ENCODE measurements around the gene ABLIM2.

Gene ABLIM2

GRCh38 chr4:7943211-7943610 lies 215.4 kb downstream of the ABLIM2 start:
- no peaks in the 10 kb centered on the region for H3K27me3 ChIP-seq (replicated peaks; ENCODE audit: control insufficient read depth, insufficient read depth, low read length)
- H3K4me1 ChIP-seq (ENCODE audit: control insufficient read depth, insufficient read depth, low read length): peaks cover 54% of the 10 kb centered on the region
- H3K4me3 ChIP-seq (ENCODE audit: low read length): no peak overlapping the region
- H3K9ac ChIP-seq (ENCODE audit: low read length): no peak overlapping the region
- no peak for DNase-seq (ENCODE audit: low read depth)
- no peaks in the 10 kb centered on the region for H3K9me3 ChIP-seq (ENCODE audit: control insufficient read depth, low read length)
- no peaks in the 10 kb centered on the region for H3K36me3 ChIP-seq (ENCODE audit: control insufficient read depth, insufficient read depth, low read length, severe bottlenecking)

DNA sequence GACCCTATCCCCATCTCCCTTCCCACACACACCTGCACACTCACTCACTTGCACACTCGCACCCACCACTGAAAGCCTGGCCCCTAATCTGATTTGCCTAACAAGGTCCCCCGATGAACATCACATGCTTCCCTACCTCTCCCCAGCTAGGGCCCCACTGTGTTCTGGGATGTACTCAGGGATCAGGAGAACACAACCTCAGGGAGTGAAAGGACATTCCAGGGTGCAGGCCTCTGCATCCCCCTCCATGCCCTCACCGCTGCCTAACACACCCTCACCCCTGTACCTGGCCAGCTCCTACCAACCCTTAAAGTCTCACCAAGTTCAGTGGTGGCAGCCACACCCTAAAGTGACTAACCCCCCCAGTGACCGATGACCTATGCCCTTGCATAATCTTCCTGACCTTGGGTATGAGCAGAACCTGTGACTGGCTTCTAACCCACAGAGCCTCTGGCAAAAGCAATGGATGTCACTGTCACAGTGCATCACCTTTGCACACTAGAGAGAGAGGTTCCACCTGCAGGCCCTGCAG lies 216.6 kb downstream of the ABLIM2 start:
- H3K9ac ChIP-seq (ENCODE audit: low read length): no peak overlapping the region

DNA sequence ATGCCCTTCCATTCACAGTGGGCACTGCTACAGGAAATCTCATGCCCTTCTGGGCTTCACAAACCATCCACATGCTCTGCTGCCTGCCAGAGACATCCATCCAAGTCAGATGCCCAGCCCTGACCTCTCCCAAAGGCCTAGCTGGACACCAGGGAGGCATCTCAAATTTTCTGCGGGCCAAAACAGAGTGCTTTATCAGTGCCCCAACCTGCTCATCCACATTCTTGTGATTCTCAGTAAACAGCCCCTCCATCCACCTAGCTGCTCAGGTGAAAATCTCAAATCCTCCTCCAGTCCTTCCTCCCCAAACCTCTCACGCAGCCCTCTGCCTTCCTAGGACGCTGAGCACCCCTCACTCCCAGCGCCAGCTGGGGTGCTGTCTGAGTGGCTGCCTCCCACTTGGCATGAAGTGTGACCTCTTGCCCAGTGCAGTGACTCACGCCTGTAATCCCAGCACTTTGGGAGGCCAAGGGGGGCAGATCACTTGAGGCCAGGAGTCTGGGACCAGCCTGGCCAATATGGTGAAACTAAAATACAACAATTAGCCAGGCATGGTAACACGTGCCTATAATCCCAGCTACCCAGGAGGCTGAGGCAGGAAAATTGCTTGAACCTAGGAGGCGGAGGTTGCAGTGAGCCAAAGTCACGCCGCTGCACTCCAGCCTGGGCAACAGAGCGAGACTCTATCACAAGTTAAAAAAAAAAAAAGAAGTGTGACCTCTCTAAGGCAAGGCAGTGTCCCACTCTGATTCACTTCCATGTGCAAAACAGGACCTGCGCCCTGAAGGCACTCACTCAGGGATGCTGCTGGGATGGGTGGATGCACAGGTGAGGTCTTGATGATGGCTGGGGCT lies 217.3 kb downstream of the ABLIM2 start:
- no peaks in the 10 kb centered on the region for H3K27me3 ChIP-seq (replicated peaks; ENCODE audit: control insufficient read depth, insufficient read depth, low read length)
- no peak for DNase-seq (ENCODE audit: low read depth)
- H3K9me3 ChIP-seq (ENCODE audit: control insufficient read depth, low read length): no peaks in the 10 kb centered on the region
- H3K4me1 ChIP-seq (ENCODE audit: control insufficient read depth, insufficient read depth, low read length): peaks cover 65% of the 10 kb centered on the region
- no peak overlapping the region for H3K4me3 ChIP-seq (ENCODE audit: low read length)
- peak overlapping the region; percentile 21 for H3K9ac ChIP-seq (ENCODE audit: low read length)
- no peaks in the 10 kb centered on the region for H3K36me3 ChIP-seq (ENCODE audit: control insufficient read depth, insufficient read depth, low read length, severe bottlenecking)

More for the DNA sequence above, 216.6 kb downstream of the ABLIM2 start:
- Histone ChIP-seq H3K27me3 (replicated peaks; ENCODE audit: control insufficient read depth, insufficient read depth, low read length) (no peaks in the 10 kb centered on the region), H3K9me3 (ENCODE audit: control insufficient read depth, low read length) (no peaks in the 10 kb centered on the region), H3K4me3 (ENCODE audit: low read length) (no peak overlapping the region), H3K36me3 (ENCODE audit: control insufficient read depth, insufficient read depth, low read length, severe bottlenecking) (no peaks in the 10 kb centered on the region), H3K4me1 (ENCODE audit: control insufficient read depth, insufficient read depth, low read length) (peaks cover 60% of the 10 kb centered on the region)
- no peak for DNase-seq (ENCODE audit: low read depth)

DNA sequence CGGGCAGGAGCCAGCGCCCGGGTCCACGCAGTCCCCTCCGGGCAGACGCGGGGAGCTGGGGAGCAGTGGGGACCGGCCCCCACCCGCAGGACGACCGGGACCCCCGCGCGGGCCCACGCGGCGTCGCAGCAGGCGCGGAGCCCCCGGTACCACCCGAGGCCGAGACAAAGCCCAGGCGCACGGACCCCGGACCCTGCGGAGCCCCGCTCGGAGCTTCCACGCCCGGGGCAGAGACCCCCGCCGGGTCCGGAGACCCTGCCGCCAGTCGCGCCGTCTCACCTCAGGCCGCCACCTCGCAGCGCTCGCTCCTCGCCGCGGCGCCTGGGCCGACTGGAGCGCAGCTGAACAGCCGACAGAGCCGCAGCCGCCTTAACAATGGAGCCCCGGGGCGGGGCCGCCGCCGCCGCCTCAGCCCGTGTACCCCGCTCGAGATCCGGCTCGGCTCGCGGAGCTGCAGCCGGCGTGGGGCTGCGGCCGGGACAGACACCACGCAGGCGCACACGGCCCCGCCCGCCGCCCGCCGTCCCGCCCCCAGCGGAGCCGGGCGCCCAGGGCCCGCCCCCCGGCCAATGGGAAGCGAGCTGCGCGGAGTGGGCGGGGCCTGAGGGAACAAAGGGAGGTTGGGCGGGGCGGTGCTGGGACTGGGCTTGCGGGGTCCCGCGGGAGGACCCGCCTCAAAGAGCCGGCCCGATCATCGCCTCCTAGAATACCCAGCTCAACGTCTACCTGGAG lies 219.1 kb downstream of the ABLIM2 start, which contains the start of gene AFAP1:
AFAP1 (minus strand) TSS at position 485 of the 732 bp plus-strand sequence. CDS start 67,783 bp downstream, outside the sequence.
- DNase-seq (ENCODE audit: low read depth): peak; percentile 97
- Histone ChIP-seq H3K9ac (ENCODE audit: low read length) (peak within 1 kb of the TSS; percentile 95), H3K4me3 (ENCODE audit: low read length) (peak within 1 kb of the TSS; percentile 86), H3K9me3 (ENCODE audit: control insufficient read depth, low read length) (no peaks in the 10 kb centered on the region), H3K27me3 (replicated peaks; ENCODE audit: control insufficient read depth, insufficient read depth, low read length) (no peaks in the 10 kb centered on the region), H3K4me1 (ENCODE audit: control insufficient read depth, insufficient read depth, low read length) (peaks cover 59% of the 10 kb centered on the region), H3K36me3 (ENCODE audit: control insufficient read depth, insufficient read depth, low read length, severe bottlenecking) (no peaks in the 10 kb centered on the region)

DNA sequence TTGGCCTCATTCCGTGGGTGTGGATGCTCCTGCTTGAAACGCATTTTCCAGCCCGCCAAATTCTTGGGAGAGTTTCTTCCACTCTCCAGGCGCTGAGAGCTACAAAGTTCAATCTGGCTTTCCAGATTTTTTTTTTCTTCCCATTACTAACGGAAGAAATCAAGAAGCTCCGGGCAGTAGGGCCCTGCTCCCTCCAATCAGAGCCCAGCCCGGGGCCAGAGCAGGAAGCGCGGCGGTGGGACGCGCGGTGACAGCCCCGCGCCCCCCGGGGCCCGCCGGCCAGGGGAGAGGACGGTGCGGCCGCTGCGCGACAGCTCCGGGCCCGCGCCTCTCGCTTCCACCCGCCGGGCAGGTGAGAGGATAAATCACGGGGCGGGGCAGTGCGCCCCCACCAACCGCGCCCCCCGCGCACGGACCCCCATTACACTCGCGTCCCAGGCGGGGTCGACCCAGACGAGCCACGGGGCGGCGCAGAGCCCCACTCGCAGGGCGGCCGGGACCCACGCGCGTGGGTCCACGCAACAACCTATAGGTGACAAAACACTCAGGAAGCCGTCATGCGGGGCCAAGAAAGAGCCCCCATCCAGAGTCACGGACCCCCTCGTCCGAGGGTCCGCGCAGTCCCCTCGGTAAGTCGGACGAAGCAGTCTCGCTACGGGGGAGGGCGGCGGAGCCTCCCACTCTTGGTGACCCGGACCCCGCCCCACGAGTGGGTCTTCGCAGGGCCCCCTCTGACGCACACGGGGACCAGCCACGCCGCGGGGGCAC lies 219.8 kb downstream of the ABLIM2 start:
- peak overlapping the region; percentile 86 for H3K4me3 ChIP-seq (ENCODE audit: low read length)
- peaks cover 5% of the 10 kb centered on the region for H3K36me3 ChIP-seq (ENCODE audit: control insufficient read depth, insufficient read depth, low read length, severe bottlenecking)
- H3K4me1 ChIP-seq (ENCODE audit: control insufficient read depth, insufficient read depth, low read length): peaks cover 63% of the 10 kb centered on the region
- no peaks in the 10 kb centered on the region for H3K9me3 ChIP-seq (ENCODE audit: control insufficient read depth, low read length)
- peak; percentile 74 for DNase-seq (ENCODE audit: low read depth)
- H3K9ac ChIP-seq (ENCODE audit: low read length): peak overlapping the region; percentile 95
- H3K27me3 ChIP-seq (replicated peaks; ENCODE audit: control insufficient read depth, insufficient read depth, low read length): no peaks in the 10 kb centered on the region

DNA sequence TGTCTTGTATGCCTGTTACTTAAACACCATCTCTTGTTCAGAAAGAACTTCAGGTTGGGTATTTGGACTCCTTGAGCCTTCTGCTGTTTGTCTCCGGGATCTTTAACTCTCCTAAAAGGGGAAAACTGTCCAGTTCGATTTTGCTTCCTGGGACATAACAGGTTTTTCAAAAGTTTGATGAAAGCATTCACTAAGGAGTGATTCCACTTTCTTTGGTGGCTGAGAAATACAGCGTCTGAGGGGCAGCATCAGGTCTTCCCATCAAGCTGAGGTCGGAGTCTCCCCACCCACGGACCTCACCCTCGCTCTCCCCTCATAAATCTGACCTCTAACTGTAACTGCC lies 220.4 kb downstream of the ABLIM2 start:
- H3K4me3 ChIP-seq (ENCODE audit: low read length): peak overlapping the region; percentile 86
- H3K4me1 ChIP-seq (ENCODE audit: control insufficient read depth, insufficient read depth, low read length): peaks cover 61% of the 10 kb centered on the region
- H3K36me3 ChIP-seq (ENCODE audit: control insufficient read depth, insufficient read depth, low read length, severe bottlenecking): peaks cover 8% of the 10 kb centered on the region
- no peak for DNase-seq (ENCODE audit: low read depth)
- no peaks in the 10 kb centered on the region for H3K27me3 ChIP-seq (replicated peaks; ENCODE audit: control insufficient read depth, insufficient read depth, low read length)
- peak overlapping the region; percentile 95 for H3K9ac ChIP-seq (ENCODE audit: low read length)
- no peaks in the 10 kb centered on the region for H3K9me3 ChIP-seq (ENCODE audit: control insufficient read depth, low read length)

- peaks cover 8% of the 10 kb centered on the region for H3K36me3 ChIP-seq (ENCODE audit: control insufficient read depth, insufficient read depth, low read length, severe bottlenecking)
- H3K9ac ChIP-seq (ENCODE audit: low read length): peak overlapping the region; percentile 95
- H3K9me3 ChIP-seq (ENCODE audit: control insufficient read depth, low read length): no peaks in the 10 kb centered on the region
- no peaks in the 10 kb centered on the region for H3K27me3 ChIP-seq (replicated peaks; ENCODE audit: control insufficient read depth, insufficient read depth, low read length)
- peaks cover 49% of the 10 kb centered on the region for H3K4me1 ChIP-seq (ENCODE audit: control insufficient read depth, insufficient read depth, low read length)
- peak overlapping the region; percentile 86 for H3K4me3 ChIP-seq (ENCODE audit: low read length)
- peak; percentile 74 for DNase-seq (ENCODE audit: low read depth)
Measured at GRCh38 chr4:7937006-7937405, 221.6 kb downstream of the ABLIM2 start.

GRCh38 chr4:7933651-7934510 lies 224.7 kb downstream of the ABLIM2 start:
- H3K4me1 ChIP-seq (ENCODE audit: control insufficient read depth, insufficient read depth, low read length): peaks cover 42% of the 10 kb centered on the region
- no peak overlapping the region for H3K9ac ChIP-seq (ENCODE audit: low read length)
- H3K4me3 ChIP-seq (ENCODE audit: low read length): no peak overlapping the region
- H3K36me3 ChIP-seq (ENCODE audit: control insufficient read depth, insufficient read depth, low read length, severe bottlenecking): peaks cover 8% of the 10 kb centered on the region
- H3K9me3 ChIP-seq (ENCODE audit: control insufficient read depth, low read length): no peaks in the 10 kb centered on the region
- DNase-seq (ENCODE audit: low read depth): no peak
- H3K27me3 ChIP-seq (replicated peaks; ENCODE audit: control insufficient read depth, insufficient read depth, low read length): no peaks in the 10 kb centered on the region

- no peak overlapping the region for H3K9ac ChIP-seq (ENCODE audit: low read length)
- H3K36me3 ChIP-seq (ENCODE audit: control insufficient read depth, insufficient read depth, low read length, severe bottlenecking): peaks cover 8% of the 10 kb centered on the region
- DNase-seq (ENCODE audit: low read depth): no peak
- H3K4me1 ChIP-seq (ENCODE audit: control insufficient read depth, insufficient read depth, low read length): peaks cover 38% of the 10 kb centered on the region
- no peak overlapping the region for H3K4me3 ChIP-seq (ENCODE audit: low read length)
- no peaks in the 10 kb centered on the region for H3K9me3 ChIP-seq (ENCODE audit: control insufficient read depth, low read length)
- no peaks in the 10 kb centered on the region for H3K27me3 ChIP-seq (replicated peaks; ENCODE audit: control insufficient read depth, insufficient read depth, low read length)
Measured at GRCh38 chr4:7932287-7932686, 226.3 kb downstream of the ABLIM2 start.

Data from adipocyte (in vitro differentiated cells).